Activated naive CD4-positive, alpha-beta T cell treated with anti-CD3 and anti-CD28 coated beads, Interleukin-2, amount 50 U/mL, for 72 hours (primary cell): ENCODE results near the gene SUPT20H. TPM values are rescaled to one million over a fixed set of nuclear protein-coding genes. Genes with fewer than 3 reads are reported as not detected.
"Not testable (repeated sequence)": the region's sequence is repeated elsewhere in the genome, so short reads cannot be mapped to it uniquely, and the experiment has no call there.

ENCODE experiments used
- ATAC-seq, 2 donors: fragments of 150-1000 bp; cut with Tn5 transposase; 2 replicates each; pipeline ENCODE4 v1.10.0; 2021; ENCODE audit warnings: mild to moderate bottlenecking in 2 of 2, moderate library complexity in 2 of 2
- DNase-seq, 2 donors: peaks; one replicate each; pipeline ENCODE4 v3.0.0; 2021 to 2022; ENCODE audit warnings: low spot score in 2 of 2
- H3K27ac Mint-ChIP-seq, 2 donors: one replicate each; pipeline ENCODE4 v1.8.0; 2022; ENCODE audit warnings: mild to moderate bottlenecking in 2 of 2, mixed read lengths in 2 of 2
- H3K36me3 Mint-ChIP-seq, 2 donors: one replicate each; pipeline ENCODE4 v1.8.0; 2022; ENCODE audit warnings: mixed read lengths in 2 of 2
- H3K9me3 Mint-ChIP-seq, 2 donors: one replicate each; pipeline ENCODE4 v1.8.0; 2022; ENCODE audit warnings: mixed read lengths in 2 of 2
- total RNA-seq, 2 donors: library from RNA; stranded (reverse); gene quantifications; one replicate each; pipeline ENCODE4 v1.2.3, GENCODE V29; 2022

SUPT20H gene
- total RNA-seq, 2 donors from 2014 or later: 73.3 to 76.2 TPM

GRCh38 chr13:37075164-37075563, 15.7 kb upstream of the SUPT20H start:
- ATAC-seq: no peak
- H3K9me3 Mint-ChIP-seq: no peaks in the 10 kb centered on the region

GRCh38 chr13:37074703-37075102, 15.2 kb upstream of the SUPT20H start:
- no peaks in the 10 kb centered on the region for H3K9me3 Mint-ChIP-seq
- ATAC-seq (no peak), DNase-seq (no peak)
- no peaks in the 10 kb centered on the region for H3K36me3 Mint-ChIP-seq
- no peak overlapping the region for H3K27ac Mint-ChIP-seq

More at GRCh38 chr13:37075164-37075563, 15.7 kb upstream of the SUPT20H start:
- no peak for DNase-seq
- Mint-ChIP-seq H3K27ac (no peak overlapping the region), H3K36me3 (no peaks in the 10 kb centered on the region)

GRCh38 chr13:37072024-37072423, 12.5 kb upstream of the SUPT20H start:
- Mint-ChIP-seq H3K9me3 (no peaks in the 10 kb centered on the region), H3K36me3 (no peaks in the 10 kb centered on the region), H3K27ac (no peak overlapping the region)
- no peak for ATAC-seq
- DNase-seq: no peak

GRCh38 chr13:37070956-37071355, 11.5 kb upstream of the SUPT20H start:
- ATAC-seq (no peak), DNase-seq (no peak)
- no peaks in the 10 kb centered on the region for H3K36me3 Mint-ChIP-seq
- no peak overlapping the region for H3K27ac Mint-ChIP-seq
- no peaks in the 10 kb centered on the region for H3K9me3 Mint-ChIP-seq

DNA sequence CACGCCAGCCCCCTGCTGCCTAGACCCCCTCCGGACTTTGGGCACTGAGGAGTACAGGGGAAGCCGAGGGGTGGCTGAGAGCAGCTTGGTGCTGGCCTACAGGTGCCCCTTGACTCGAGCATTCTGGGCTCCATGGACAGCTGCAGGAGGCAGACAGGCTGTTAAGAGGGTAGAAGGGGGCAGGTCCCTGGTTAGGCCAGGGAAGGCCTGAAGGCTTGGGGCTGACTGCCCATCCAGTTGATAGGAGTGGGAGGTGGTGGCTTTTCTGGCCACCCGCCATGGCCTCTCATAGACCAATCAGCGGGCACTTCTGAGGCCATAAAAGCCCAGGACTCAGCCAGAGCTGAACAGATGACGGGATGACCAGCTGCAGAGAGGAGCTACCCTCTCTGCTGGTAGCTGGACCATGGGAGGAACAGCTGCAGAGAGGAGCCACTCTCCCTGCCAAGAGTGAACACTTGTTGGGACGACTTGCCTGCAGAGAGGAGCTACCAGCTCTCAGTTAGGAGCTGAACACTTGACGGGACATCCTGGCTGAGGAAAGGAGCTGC, 10.7 kb upstream of the SUPT20H start:
- H3K27ac Mint-ChIP-seq: no peak overlapping the region
- no peaks in the 10 kb centered on the region for H3K9me3 Mint-ChIP-seq
- no peak for DNase-seq
- no peak for ATAC-seq
- no peaks in the 10 kb centered on the region for H3K36me3 Mint-ChIP-seq

GRCh38 chr13:37069597-37070103, 10.2 kb upstream of the SUPT20H start:
- DNase-seq: no peak
- H3K27ac Mint-ChIP-seq: no peak overlapping the region
- H3K9me3 Mint-ChIP-seq: no peaks in the 10 kb centered on the region
- H3K36me3 Mint-ChIP-seq: no peaks in the 10 kb centered on the region
- ATAC-seq: no peak

- DNase-seq (no peak), ATAC-seq (no peak)
- H3K9me3 Mint-ChIP-seq: no peaks in the 10 kb centered on the region
- no peaks in the 10 kb centered on the region for H3K36me3 Mint-ChIP-seq
- no peak overlapping the region for H3K27ac Mint-ChIP-seq
Observed at GRCh38 chr13:37068962-37069361, 9.5 kb upstream of the SUPT20H start.

DNA sequence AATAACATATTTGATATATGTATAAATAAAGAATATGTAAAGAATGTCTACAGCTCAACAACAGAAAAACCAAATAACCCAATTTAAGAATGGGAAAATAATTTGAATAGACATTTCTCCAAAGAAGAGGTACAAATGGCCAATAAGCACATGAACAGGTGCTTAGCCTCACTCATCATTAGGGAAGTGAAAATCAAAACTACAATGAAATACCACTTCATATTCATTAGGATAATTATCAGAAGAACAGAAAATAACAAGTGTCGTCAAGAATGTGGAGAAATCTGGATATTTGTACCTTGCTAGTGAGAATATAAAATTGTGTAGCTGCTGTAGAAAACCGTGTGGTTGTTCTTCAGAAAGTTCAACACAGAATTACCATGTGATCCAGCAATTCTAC, 8.4 kb upstream of the SUPT20H start:
- Mint-ChIP-seq H3K36me3 (no peaks in the 10 kb centered on the region), H3K9me3 (no peaks in the 10 kb centered on the region), H3K27ac (no peak overlapping the region)
- ATAC-seq (no peak), DNase-seq (no peak)

GRCh38 chr13:37065890-37066526, 6.5 kb upstream of the SUPT20H start:
- Mint-ChIP-seq H3K9me3 (no peaks in the 10 kb centered on the region), H3K36me3 (no peaks in the 10 kb centered on the region), H3K27ac (no peak overlapping the region)
- no peak for DNase-seq
- no peak for ATAC-seq

- ATAC-seq (no peak), DNase-seq (no peak)
- Mint-ChIP-seq H3K27ac (peak overlapping the region; percentile 96 to 98), H3K9me3 (no peaks in the 10 kb centered on the region), H3K36me3 (peaks cover 12 to 20% of the 10 kb centered on the region in 2 donors)
Observed at GRCh38 chr13:37059848-37060192, 332 bp upstream of the SUPT20H start.

GRCh38 chr13:37056228-37056627, 3.3 kb downstream of the SUPT20H start:
- peaks cover 18 to 32% of the 10 kb centered on the region in 2 donors for H3K36me3 Mint-ChIP-seq
- H3K9me3 Mint-ChIP-seq, DNase-seq, H3K27ac Mint-ChIP-seq, ATAC-seq: not testable (repeated sequence)

GRCh38 chr13:37053111-37053510, 6.4 kb downstream of the SUPT20H start:
- DNase-seq, H3K27ac Mint-ChIP-seq, H3K9me3 Mint-ChIP-seq, ATAC-seq: not testable (repeated sequence)
- H3K36me3 Mint-ChIP-seq: peaks cover 6 to 18% of the 10 kb centered on the region in 2 donors

DNA sequence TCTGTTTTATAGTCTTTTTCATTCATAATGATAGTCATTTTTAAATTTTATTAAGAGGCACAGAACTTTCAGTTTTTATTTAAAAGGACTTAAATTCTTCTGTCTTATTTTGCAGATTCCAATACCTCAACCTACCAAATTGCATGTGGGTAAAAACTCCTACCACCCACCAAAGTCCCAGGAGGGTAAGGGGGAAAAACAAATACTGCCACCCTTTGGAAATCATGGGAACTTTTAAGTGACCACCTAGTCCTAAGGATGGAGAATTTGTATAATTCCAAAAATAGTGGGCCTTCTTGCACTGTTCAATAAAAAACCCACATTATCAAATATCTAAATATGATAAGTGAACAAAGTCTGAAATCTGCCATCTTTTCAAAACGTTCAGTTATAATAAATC, 9.7 kb downstream of the SUPT20H start:
- no peak for ATAC-seq
- Mint-ChIP-seq H3K36me3 (peaks cover 6 to 20% of the 10 kb centered on the region in 2 donors), H3K9me3 (no peaks in the 10 kb centered on the region), H3K27ac (no peak overlapping the region)
- DNase-seq: no peak

GRCh38 chr13:37047846-37048245, 11.6 kb downstream of the SUPT20H start:
- DNase-seq (no peak), ATAC-seq (no peak)
- H3K36me3 Mint-ChIP-seq: peaks cover 4 to 9% of the 10 kb centered on the region in 2 donors
- no peak overlapping the region for H3K27ac Mint-ChIP-seq
- no peaks in the 10 kb centered on the region for H3K9me3 Mint-ChIP-seq

GRCh38 chr13:37047032-37047431, 12.5 kb downstream of the SUPT20H start:
- peaks cover 8 to 12% of the 10 kb centered on the region in 2 donors for H3K36me3 Mint-ChIP-seq

GRCh38 chr13:37046062-37046461, 13.4 kb downstream of the SUPT20H start:
- DNase-seq (no peak), ATAC-seq (no peak)
- Mint-ChIP-seq H3K36me3 (peaks cover 8 to 14% of the 10 kb centered on the region in 2 donors), H3K27ac (no peak overlapping the region), H3K9me3 (no peaks in the 10 kb centered on the region)

More at GRCh38 chr13:37047032-37047431, 12.5 kb downstream of the SUPT20H start:
- no peak for ATAC-seq
- Mint-ChIP-seq H3K9me3 (no peaks in the 10 kb centered on the region), H3K27ac (no peak overlapping the region)
- DNase-seq: no peak

DNA sequence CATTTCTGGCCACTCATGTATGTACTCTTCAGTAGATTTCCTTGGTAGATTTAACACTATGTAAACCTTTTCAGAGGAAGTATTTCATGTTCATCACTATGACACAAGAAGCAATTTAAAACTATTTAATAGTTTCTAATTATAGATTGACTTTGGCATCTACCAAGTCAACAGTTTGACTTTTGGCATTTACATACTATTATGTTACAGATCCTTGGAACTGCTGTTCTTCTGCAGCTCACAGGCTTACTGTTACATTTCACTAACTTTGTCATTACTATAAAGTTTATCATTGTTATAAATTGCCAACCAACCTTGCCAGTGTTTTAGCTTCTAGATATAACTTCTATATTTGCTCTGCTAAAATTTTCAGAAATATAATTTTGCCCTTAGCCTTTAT, 18.7 kb downstream of the SUPT20H start:
- Mint-ChIP-seq H3K9me3 (no peaks in the 10 kb centered on the region), H3K36me3 (peaks cover 6 to 18% of the 10 kb centered on the region in 2 donors), H3K27ac (no peak overlapping the region)
- ATAC-seq (no peak), DNase-seq (no peak)

- no peak overlapping the region for H3K27ac Mint-ChIP-seq
- no peaks in the 10 kb centered on the region for H3K9me3 Mint-ChIP-seq
- ATAC-seq: no peak
- H3K36me3 Mint-ChIP-seq: peaks cover 11 to 18% of the 10 kb centered on the region in 2 donors
- DNase-seq: no peak
Observed at GRCh38 chr13:37039896-37040295, 19.6 kb downstream of the SUPT20H start.
